Stimulated activated CD4-positive, alpha-beta T cell treated with anti-CD3 and anti-CD28 coated beads, Interleukin-2, amount 100 ng/mL, for 48 hours (primary cell): Measurements from ENCODE around the gene EXOC4.

Experiments
- DNase-seq, 2 donors: peaks; one replicate each; pipeline ENCODE4 v3.0.0-alpha.2; 2020

The EXOC4 gene

DNA sequence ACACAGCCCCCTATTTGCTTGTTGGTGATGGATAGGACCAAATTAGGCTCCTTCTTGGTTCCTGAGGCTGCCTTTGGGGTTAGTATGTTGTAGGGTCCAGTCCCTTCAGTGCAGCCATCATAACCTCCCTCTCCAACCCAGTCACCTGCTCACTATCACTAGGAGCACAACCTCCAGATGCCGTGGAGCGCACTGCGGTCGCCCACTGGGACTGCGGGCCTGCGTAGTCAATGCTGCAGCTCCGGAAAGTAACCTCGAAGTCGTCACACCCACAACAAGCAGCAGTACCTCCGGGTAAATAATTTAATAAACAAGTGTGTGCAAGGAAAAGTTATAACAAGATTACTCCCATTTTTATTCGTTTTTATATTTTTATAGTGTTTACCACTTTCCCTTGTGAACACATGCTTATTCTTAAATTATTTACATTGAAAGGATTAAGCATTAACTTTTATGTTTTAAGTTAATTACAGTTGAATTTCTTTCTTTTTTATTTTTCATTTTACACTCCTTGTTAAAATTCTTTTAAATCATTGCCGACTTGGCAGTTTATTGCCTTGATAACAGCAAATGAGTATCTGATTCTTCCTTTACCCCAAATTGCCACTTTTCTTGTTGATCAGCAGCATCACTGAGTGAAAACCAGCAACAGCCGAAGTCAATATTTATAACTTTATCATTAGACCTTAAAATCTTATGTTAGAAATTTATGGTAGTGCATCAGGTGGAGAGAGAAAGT is 474.8 kb downstream of the EXOC4 start:
- DNase-seq = no peak

DNA sequence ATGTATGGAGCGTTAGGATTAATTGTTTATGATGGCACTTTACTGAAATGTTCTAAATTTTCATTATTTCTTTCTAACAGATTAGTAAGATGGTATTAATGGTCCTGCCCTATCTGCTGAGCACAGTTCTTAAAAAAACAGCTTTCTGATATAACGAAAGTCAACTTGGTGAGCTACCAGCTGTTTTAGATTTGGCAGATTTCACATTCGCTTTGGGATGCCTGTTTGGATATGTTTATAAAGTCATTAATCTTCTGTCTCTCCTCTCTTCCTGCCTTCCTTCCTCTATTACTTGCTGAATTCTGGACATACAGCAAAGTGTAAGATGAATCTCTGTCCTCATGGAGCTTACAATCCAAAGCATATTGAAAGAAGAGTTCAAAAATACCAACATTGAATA is 477.5 kb downstream of the EXOC4 start:
- DNase-seq = no peak

DNA sequence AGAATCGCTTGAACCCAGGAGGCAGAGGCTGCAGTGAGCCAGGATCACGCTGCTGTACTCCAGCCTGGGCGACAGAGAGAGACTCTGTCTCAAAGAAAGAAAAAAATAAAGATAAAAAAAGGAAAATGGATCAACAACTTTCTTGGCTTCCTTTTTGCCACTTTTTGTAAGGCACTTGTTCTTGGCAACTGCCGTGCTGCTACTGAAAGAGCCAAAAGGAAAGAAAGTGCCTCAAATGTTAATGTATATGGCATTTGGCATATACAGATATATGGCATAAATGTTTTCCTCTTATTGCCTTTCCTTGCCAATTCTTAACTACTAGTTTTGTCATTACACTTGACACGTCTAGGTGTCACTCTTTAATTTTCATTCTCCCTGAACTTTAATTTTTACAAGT is 480.5 kb downstream of the EXOC4 start:
- no peak for DNase-seq

DNA sequence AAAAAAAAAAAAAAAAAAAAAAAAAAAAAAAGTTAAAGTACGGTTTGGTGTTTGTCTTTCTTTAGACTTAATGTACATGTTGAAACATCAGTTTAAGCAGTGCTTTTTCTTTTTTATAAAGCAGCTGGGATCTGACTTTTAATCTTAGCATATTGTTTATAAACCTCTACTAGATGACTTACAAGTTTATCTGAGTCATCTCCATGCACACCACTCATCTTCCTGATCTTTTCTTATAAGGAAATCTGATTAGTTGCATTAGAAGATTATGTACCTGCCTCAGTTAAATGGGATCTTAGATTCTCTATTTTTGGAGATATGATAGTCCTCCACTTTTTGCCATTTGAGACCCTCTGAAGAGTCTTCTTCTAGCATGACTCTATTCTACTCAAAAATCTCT is 482.3 kb downstream of the EXOC4 start:
- DNase-seq = no peak

GRCh38 chr7:133739817-133740216 is 486.9 kb downstream of the EXOC4 start:
- DNase-seq = no peak

- no peak for DNase-seq
These were observed 488.2 kb downstream of the EXOC4 start for GRCh38 chr7:133741078-133741477.

DNA sequence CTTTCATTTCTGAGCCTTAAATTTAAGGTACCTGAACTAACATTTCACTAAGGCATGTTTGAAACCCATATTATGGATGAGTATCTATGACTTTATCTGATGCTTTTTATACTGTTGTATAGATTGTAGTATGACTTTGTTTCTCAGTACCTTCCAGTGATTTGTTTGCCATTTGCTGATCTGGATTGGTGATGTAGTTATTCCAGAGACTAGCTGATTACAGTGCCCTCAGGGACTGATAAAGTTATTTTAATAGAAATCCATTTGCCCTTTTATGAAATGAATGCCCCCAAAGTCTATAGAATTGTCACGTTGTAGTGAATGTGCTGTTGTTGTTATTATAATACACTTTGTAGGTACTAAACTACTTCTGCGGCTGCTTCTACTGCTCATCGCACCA is 488.8 kb downstream of the EXOC4 start:
- DNase-seq = no peak

DNA sequence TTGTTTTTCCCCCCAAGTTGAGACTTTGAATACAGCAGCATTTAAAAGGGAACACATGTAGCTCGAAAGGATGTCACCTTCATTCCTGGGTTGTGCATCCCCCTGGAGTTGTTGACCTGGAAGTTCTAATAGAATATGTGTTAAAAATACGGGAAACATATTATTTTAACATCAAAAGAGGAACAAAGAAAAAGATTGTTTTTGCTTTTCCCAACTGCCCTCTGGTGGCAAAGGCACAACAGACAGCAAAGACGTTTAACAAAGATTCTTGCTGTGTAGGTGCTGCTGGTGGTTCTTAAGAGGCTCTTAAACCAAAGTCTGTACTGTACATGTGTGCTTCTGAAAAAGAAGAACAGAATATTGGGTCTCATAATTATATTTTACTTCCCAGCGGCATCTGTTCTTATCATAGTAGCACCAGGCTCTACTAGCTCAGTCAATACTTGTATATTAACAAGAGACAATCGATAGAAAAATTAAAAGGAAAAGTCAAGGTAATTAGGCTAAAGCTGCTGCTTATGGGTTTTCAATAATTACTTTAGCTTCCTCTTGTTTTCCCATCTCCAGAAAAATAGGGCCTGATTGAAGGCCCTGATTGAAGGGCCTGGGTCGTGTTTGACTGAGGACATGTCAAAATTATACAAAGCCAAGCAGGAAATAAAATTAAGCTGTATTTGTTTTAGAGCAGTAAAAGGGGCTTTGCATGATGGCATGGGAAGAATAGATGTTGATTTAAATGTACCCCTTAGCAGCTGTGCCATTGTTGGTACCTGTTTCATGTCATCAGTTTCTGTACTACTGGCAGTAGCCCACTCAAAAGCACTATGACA is 490.0 kb downstream of the EXOC4 start:
- no peak for DNase-seq

DNA sequence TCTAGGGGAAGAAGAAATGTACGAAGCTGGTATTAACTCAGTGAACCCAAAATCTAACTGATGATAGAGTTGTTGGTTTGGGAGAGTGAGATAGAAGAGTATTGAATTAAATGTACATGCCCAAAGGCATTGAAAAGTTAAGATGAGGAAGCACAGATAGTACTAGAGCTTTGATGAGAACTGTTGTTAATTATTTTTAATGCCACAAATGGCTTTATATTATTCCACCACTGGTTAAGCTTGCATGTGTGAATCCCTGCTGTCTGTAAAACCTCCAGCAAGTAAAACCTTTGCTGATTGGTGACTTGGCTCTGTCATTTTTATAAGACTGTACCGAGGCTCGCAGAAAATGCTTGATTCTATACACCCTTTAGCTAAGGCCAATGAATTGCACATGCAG is 491.6 kb downstream of the EXOC4 start:
- DNase-seq = no peak

DNA sequence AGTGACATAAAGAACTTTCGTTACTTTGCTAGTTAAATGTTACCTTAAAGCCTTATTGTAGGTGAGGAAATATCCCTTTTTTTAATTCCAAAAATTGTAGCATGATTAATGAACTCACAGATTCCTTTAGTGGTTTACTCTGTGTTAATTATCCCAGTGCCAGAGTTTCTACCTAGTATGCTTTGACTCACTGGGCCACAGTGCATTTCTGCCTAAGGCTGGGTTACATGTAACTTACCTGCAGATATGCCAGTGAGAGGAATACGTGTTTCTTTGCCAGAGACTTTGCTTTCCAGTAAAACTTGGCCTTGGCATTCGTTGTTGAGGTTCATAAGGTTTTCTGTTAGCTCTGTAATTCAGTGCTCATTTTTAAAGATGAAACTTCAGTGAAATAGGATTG is 493.4 kb downstream of the EXOC4 start:
- DNase-seq = no peak

DNA sequence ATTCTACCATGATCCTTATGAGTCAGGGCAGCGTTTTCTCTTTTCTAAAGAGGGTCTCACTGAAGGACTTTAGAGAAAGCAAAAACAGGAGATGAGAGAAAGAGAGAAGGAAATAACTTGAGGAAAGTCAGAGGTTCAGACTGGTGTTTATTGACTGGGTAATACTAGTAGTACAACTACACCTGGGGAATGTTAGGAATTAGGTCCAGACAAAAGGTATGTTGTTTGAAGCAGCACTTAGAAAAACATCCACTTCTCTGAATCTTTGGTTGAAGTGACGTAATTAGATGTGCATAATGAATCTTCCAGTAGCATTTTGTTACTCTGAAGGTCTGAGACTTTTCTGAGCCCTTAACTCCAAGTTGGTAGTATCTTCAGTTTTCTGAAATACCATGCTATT is 494.0 kb downstream of the EXOC4 start:
- no peak for DNase-seq

DNA sequence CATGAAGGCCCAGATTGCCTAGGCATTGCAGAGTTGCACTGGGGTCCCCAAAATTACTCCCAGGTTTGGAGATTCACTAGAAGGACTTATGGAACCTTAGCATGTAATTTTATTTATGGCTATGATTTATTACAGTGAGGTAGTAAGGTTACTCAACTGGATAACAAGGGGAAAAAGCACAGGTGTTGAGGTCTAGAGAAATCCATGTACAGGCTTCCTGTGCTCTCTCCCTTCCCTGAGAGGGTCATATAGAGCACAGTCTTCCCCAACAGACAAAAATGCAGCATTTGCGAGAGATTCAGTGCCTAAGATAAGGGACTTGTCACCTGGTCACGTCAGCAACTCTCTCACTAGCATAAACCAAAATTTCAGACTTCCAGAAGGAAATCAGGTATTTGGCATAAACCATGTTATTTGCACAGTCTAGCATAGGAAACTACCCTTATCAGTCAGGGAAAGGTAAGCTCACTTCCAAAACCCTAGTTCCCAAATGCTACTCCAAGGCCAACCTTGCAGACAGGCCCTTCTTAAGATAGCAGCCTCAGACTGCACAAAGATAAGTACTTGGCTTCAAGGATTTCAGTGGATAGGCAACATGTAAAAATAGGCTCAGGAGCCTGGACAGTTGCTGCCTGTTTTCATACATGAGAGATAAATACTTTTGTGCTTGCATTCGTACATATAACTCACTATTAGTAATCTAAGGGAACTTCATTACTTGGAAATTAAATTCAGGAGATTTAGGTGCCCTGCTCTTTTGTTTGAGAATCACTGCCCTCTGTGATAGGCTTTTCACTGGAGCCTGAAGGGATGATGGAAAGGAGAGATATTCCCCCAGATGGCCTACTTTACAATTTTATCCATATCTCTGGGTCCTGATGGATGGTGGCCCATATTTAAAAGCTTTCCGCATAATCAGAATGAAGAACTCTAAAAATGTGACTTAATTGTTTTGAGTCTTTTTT is 495.8 kb downstream of the EXOC4 start:
- no peak for DNase-seq

DNA sequence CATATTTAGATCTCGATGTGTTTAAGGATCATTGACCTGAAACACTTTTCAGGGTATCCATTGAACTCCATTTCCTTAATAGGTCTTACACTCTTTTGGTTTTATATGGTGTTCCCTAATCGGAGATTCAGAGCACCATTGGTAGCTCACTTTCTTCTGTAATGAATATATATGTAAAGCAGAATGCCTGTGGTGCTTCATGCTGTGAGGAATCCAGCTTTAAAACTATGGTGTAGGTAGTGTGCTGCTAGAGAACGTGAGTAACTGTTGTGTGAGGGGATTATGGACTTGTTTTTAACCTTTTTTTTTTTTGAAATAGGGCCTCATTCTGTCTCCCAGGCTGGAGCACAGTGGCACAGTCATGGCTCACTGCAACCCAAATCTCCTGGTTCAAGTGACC is 497.4 kb downstream of the EXOC4 start:
- no peak for DNase-seq

DNA sequence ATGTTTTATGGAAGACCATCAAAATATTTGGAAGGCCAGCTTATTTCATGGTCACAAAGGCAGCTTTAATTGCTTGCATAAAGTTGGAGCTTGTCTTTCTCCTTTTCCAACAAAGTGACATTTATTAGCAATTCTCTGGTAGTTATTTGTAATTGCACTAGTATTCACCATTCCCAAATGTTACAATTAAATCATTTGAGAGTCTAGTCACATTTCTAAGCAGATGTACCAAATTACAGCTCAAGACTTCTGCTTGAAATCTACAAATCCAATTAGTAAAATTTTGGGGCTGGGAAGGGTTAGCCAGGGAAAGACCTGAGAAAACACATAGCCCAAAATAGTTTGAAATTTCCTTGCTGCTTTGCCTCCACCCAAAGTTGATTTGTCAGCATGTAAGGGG is 498.2 kb downstream of the EXOC4 start:
- DNase-seq = no peak

DNA sequence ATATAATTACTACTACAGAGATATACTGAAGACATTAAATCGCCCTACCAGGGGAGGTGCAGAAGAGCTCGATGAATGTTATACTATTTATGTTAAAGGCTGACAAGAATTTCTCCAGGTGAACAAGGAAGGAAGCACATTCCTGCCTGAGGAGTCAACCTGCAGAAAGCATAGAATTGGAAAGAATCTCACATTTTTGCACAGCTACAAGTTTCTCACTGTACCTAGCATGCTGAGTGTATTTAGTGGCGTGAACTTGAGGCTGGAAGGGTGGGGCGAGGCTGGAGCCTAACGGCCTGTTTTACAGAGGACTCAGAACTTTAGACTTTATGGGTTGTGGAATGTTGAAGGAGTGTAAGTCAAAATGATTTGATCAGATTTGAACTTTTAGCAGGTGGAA is 500.6 kb downstream of the EXOC4 start:
- no peak for DNase-seq

GRCh38 chr7:133754708-133755107 is 501.8 kb downstream of the EXOC4 start:
- DNase-seq = no peak

DNA sequence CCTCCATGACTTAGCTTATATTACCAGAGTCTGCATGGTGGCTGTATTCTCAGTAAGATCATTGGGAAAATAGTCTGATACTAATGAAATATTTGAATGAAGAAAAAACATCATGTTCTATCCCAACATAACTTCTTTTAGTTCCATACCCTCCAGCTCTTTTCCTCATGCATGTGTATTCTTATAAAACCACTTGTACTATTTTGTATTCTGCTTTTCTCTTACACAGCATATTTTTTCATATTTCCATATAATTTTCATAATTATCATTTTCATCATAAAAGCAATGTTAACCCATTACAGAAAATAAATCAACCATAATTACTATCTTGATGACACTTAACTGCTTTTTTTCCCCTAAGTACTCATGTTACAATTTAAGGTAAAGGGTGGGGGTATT is 503.0 kb downstream of the EXOC4 start:
- DNase-seq = no peak

GRCh38 chr7:133761443-133761842 is 508.6 kb downstream of the EXOC4 start:
- DNase-seq = no peak

DNA sequence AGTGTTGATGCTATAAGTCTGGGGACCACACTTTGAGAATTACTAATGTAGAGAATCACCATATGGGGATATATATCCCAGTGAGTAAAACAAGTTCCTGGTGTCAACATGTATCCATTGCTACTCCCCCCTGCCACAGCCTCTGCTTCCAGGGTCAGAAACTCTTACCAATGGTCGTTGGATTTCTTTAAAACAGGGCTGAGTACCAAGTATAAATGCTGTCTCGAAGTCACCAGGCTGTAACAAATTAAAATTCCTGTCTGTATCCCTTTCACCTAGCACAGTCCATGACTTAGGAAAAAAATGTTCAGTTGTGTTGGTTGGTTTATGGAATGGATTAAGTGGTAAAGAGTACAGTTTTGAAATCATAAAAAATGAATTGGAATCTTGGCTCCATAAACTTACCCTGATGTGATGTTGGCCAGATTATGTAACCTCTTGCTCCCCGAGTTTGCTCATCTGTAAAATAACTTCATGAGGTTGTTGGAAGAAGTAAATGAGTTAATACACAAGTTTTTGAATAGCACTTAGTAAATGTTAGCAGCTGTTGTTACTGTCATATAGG is 510.3 kb downstream of the EXOC4 start:
- no peak for DNase-seq

DNA sequence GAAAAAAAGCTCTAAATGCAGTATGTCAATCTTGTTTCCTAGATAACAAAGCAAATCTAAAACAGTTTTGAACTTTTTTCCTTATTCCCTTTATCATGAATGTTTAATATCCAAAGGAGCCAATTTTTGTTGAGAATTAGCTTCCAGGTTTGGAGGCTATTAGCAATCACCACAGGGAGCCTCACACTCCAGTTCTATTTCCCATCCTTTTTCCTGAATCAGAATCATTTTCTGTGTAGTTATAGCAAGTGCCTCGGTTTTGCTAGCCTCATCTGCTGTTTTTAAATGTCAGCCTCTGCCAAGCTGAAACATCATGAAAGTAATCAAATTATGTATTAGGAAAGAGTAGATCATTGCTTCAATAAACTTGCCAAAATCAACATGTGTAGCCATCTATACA is 516.8 kb downstream of the EXOC4 start:
- DNase-seq = no peak

DNA sequence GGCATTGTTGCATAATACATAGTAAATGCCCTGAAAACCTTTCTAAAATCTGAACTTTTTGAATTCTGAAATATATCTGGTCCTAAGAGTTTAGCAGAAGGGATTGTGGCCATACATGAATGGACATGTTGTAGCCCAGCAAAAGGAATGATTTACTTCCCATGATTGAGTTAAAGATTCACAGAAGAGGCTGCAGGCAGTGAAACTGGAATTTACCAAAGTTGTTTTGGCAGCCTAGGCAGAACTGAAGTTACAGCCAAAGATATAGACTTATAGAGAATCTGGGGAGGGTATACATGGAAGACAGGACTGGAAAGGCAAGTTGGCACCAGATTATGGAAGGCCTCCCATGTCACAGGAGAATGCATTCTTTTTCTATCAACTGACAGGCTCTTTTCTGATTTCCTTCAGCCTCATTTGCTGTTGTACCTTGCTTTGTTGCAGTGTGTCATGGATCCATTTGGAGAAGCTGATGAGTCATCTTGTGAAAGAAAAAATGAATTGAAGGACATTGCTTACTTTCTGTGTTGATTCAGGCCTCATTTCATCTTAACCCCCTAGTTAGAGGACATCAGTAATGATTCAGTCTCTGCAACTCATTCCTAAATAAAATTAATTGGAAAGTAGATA is 518.1 kb downstream of the EXOC4 start:
- DNase-seq = no peak

DNA sequence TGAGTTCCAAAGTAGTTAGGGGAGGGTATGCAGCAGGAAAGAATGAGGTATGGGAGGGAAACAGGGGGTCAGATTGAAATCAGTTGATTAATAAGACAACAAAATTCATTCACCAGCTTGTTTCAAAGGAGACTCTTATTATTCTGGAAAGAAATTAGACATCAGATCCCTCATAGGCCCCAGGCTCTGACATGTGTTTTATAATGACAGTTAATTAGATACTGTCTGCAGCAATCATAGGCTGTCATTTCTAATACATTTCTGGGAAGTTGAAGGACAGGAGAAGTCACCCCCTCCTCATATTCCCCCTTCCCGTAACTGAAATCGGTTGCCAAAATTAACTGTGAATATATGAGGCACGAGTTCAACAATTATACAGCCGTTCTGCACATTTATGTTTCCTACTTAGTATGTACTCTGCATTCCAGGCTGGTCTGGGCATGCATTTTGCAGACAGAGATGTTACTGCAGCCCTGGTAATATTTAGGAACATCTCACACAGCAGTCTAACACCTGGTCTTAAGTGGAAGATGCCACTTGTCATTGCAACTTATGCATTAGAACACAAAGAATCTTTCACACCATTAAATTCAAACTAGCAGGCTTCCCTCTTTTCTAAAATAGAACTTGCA is 519.0 kb downstream of the EXOC4 start:
- DNase-seq = no peak
